ENCODE results near the gene SLC7A10.

The SLC7A10 gene

GRCh38 chr19:33242131-33242530 lies 16.5 kb upstream of the SLC7A10 start:
- H3K4me3 ChIP-seq (ENCODE audit: low read depth, low read length) = no peak overlapping the region
- H3K27me3 ChIP-seq (ENCODE audit: control insufficient read depth, insufficient read depth, low read length) = no peaks in the 10 kb centered on the region
- H3K9me3 ChIP-seq (ENCODE audit: control insufficient read depth, insufficient read depth, low read length) = no peaks in the 10 kb centered on the region
- no peaks in the 10 kb centered on the region for H3K36me3 ChIP-seq (ENCODE audit: control insufficient read depth, insufficient read depth, low read length)
- H3K9ac ChIP-seq (ENCODE audit: low read depth, low read length) = no peak overlapping the region
- no peaks in the 10 kb centered on the region for H3K4me1 ChIP-seq (ENCODE audit: control insufficient read depth, insufficient read depth, low read length)

GRCh38 chr19:33241530-33242101 lies 16.0 kb upstream of the SLC7A10 start:
- Histone ChIP-seq H3K9me3 (ENCODE audit: control insufficient read depth, insufficient read depth, low read length) (no peaks in the 10 kb centered on the region), H3K27me3 (ENCODE audit: control insufficient read depth, insufficient read depth, low read length) (no peaks in the 10 kb centered on the region), H3K4me1 (ENCODE audit: control insufficient read depth, insufficient read depth, low read length) (no peaks in the 10 kb centered on the region), H3K9ac (ENCODE audit: low read depth, low read length) (no peak overlapping the region), H3K4me3 (ENCODE audit: low read depth, low read length) (no peak overlapping the region), H3K36me3 (ENCODE audit: control insufficient read depth, insufficient read depth, low read length) (no peaks in the 10 kb centered on the region)

- H3K4me1 ChIP-seq (ENCODE audit: control insufficient read depth, insufficient read depth, low read length) = no peaks in the 10 kb centered on the region
- H3K36me3 ChIP-seq (ENCODE audit: control insufficient read depth, insufficient read depth, low read length) = no peaks in the 10 kb centered on the region
- no peak overlapping the region for H3K4me3 ChIP-seq (ENCODE audit: low read depth, low read length)
- no peaks in the 10 kb centered on the region for H3K9me3 ChIP-seq (ENCODE audit: control insufficient read depth, insufficient read depth, low read length)
- H3K27me3 ChIP-seq (ENCODE audit: control insufficient read depth, insufficient read depth, low read length) = no peaks in the 10 kb centered on the region
- no peak overlapping the region for H3K9ac ChIP-seq (ENCODE audit: low read depth, low read length)
Observed at GRCh38 chr19:33241091-33241529, 15.5 kb upstream of the SLC7A10 start.

DNA sequence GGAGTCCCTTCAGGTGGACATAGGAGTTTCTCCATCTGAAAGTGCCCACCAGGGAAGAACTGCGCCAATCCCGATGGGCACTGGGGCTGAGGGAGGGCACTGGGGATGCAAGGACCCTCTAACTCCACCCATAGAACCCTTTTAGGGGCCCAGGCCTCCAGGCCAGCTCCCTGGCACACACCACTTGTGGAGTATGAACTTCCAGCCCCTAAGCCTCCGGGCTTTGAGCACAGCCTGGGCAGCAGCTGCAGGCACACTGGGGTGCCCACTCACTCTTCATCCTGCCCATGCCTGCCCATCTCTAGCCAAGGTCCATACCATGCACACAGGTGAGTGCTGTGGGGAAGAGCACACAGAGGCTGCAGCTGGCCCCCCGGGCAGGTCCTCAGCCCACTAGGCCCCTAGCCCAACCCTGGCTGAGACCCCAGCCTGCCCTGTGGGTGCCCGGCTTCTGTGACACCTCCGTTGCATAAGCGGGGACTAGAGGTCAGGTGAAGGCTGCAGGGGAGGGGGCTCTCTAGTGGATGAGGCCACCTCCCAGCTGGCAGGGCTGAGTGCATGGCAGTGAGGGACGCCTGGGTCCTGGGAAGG lies 14.6 kb upstream of the SLC7A10 start:
- no peak overlapping the region for H3K4me3 ChIP-seq (ENCODE audit: low read depth, low read length)
- no peaks in the 10 kb centered on the region for H3K9me3 ChIP-seq (ENCODE audit: control insufficient read depth, insufficient read depth, low read length)
- H3K27me3 ChIP-seq (ENCODE audit: control insufficient read depth, insufficient read depth, low read length) = no peaks in the 10 kb centered on the region
- H3K9ac ChIP-seq (ENCODE audit: low read depth, low read length) = no peak overlapping the region
- no peaks in the 10 kb centered on the region for H3K36me3 ChIP-seq (ENCODE audit: control insufficient read depth, insufficient read depth, low read length)
- H3K4me1 ChIP-seq (ENCODE audit: control insufficient read depth, insufficient read depth, low read length) = no peaks in the 10 kb centered on the region

DNA sequence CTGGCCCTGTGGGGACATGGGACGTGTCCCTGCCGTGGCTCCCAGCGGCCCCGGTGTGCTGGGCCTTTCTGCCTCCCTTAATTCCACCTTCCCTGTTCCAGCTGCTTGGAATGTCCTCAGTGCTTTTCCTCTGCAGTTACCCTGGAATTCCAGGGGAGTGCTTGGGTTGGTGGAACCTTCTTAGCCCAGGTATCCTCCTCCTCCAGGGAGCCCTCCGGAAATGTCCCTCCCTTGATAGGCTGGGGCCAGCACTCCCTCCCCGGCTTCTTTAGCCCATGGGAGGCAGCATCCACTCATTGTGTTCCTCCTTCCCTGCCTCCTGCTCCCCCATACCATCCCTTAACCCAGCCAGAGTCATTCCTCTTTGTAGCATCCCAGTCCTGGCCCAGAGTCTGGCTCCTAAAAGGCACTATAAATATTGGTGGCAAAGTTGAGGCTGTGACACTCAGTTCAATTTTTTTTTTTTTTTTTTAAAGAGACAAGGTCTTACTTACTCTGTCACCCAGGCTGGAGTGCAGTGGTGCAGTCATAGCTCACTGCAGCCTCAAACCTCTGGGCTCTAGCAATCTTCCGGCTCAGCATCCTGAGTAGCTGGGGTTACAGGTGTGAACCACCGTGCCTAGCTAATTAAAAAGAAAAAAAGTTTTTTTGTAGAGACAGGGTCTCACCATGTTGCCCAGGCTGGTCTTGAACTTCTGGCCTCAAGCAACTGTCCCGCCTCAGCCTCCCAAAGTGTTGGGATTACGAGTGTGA lies 13.7 kb upstream of the SLC7A10 start:
- Histone ChIP-seq H3K4me3 (ENCODE audit: low read depth, low read length) (no peak overlapping the region), H3K27me3 (ENCODE audit: control insufficient read depth, insufficient read depth, low read length) (no peaks in the 10 kb centered on the region), H3K9me3 (ENCODE audit: control insufficient read depth, insufficient read depth, low read length) (no peaks in the 10 kb centered on the region), H3K9ac (ENCODE audit: low read depth, low read length) (no peak overlapping the region), H3K36me3 (ENCODE audit: control insufficient read depth, insufficient read depth, low read length) (no peaks in the 10 kb centered on the region), H3K4me1 (ENCODE audit: control insufficient read depth, insufficient read depth, low read length) (no peaks in the 10 kb centered on the region)

DNA sequence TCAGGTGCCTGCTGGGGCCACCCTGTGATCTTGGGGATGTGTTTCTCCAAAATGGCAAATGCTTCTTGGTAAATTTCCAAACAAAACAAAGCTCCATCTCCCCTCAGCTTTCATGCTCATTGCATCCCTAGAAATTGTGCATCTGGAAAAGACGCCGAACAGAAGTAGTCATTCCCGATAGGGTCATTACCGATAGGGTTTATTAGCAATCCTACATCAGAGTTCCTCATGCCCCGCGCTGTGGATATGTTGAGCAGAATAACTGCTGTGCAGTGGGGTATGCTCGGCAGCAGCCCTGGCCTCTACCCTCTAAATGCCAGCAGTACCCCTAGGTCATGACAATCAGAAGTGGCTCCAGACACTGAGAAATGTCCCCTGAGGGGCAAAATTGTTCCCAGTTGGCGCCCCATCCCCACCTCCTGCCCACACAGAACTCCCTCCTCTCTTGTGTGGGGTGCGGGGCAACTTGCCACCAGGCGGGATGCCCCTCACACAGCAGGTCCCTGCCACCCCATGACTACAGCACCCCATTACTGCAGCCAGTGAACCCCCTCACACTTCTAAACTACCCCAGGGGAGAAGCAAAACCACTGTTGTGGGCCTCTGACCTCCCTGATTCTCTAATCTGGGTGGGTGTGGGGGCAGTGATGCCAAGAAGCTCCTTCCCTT lies 13.0 kb upstream of the SLC7A10 start:
- Histone ChIP-seq H3K27me3 (ENCODE audit: control insufficient read depth, insufficient read depth, low read length) (no peaks in the 10 kb centered on the region), H3K9me3 (ENCODE audit: control insufficient read depth, insufficient read depth, low read length) (no peaks in the 10 kb centered on the region), H3K4me3 (ENCODE audit: low read depth, low read length) (no peak overlapping the region), H3K9ac (ENCODE audit: low read depth, low read length) (no peak overlapping the region), H3K36me3 (ENCODE audit: control insufficient read depth, insufficient read depth, low read length) (no peaks in the 10 kb centered on the region), H3K4me1 (ENCODE audit: control insufficient read depth, insufficient read depth, low read length) (no peaks in the 10 kb centered on the region)

DNA sequence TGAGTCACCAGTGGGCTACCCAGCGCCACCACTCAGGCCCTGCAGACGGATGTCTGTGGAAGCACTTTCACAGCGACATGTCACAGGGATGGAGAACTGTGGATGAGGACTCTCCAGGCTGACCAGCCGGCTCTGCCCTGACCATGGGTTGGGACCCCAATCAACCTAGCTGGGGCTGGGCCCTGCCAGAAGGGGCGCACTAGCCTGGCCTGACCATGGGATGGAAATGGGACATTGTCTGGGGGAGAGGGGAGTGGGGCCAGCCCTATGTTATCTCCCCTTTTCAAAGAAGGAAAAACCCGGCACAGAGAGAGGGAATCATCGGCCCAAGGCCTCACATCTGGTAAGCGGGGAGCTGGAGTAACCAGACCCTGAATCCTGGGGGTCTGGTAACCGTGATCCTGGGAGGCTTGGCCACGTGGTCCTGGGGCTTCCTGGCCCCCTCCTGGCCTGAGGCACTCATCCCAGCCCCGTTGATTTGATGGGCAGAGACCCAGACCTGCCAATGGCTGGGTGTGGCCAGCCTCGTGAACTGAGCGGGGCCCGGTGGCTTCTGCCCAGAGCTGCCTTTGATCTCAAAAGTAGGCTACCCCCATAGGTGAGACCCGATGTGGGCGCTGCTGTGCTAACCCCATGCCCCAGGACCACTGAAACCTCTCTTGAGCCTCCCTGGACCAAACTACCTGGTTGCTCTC lies 11.2 kb upstream of the SLC7A10 start:
- H3K4me1 ChIP-seq (ENCODE audit: control insufficient read depth, insufficient read depth, low read length) = no peaks in the 10 kb centered on the region
- H3K36me3 ChIP-seq (ENCODE audit: control insufficient read depth, insufficient read depth, low read length) = no peaks in the 10 kb centered on the region
- no peaks in the 10 kb centered on the region for H3K9me3 ChIP-seq (ENCODE audit: control insufficient read depth, insufficient read depth, low read length)
- no peak overlapping the region for H3K4me3 ChIP-seq (ENCODE audit: low read depth, low read length)
- no peak overlapping the region for H3K9ac ChIP-seq (ENCODE audit: low read depth, low read length)
- H3K27me3 ChIP-seq (ENCODE audit: control insufficient read depth, insufficient read depth, low read length) = no peaks in the 10 kb centered on the region

GRCh38 chr19:33235996-33236350 lies 10.3 kb upstream of the SLC7A10 start:
- Histone ChIP-seq H3K4me1 (ENCODE audit: control insufficient read depth, insufficient read depth, low read length) (no peaks in the 10 kb centered on the region), H3K9ac (ENCODE audit: low read depth, low read length) (no peak overlapping the region), H3K36me3 (ENCODE audit: control insufficient read depth, insufficient read depth, low read length) (no peaks in the 10 kb centered on the region), H3K4me3 (ENCODE audit: low read depth, low read length) (no peak overlapping the region), H3K9me3 (ENCODE audit: control insufficient read depth, insufficient read depth, low read length) (no peaks in the 10 kb centered on the region), H3K27me3 (ENCODE audit: control insufficient read depth, insufficient read depth, low read length) (no peaks in the 10 kb centered on the region)

GRCh38 chr19:33235269-33235995 lies 9.8 kb upstream of the SLC7A10 start:
- Histone ChIP-seq H3K4me1 (ENCODE audit: control insufficient read depth, insufficient read depth, low read length) (no peaks in the 10 kb centered on the region), H3K36me3 (ENCODE audit: control insufficient read depth, insufficient read depth, low read length) (no peaks in the 10 kb centered on the region), H3K27me3 (ENCODE audit: control insufficient read depth, insufficient read depth, low read length) (no peaks in the 10 kb centered on the region), H3K9me3 (ENCODE audit: control insufficient read depth, insufficient read depth, low read length) (no peaks in the 10 kb centered on the region), H3K9ac (ENCODE audit: low read depth, low read length) (no peak overlapping the region), H3K4me3 (ENCODE audit: low read depth, low read length) (no peak overlapping the region)

DNA sequence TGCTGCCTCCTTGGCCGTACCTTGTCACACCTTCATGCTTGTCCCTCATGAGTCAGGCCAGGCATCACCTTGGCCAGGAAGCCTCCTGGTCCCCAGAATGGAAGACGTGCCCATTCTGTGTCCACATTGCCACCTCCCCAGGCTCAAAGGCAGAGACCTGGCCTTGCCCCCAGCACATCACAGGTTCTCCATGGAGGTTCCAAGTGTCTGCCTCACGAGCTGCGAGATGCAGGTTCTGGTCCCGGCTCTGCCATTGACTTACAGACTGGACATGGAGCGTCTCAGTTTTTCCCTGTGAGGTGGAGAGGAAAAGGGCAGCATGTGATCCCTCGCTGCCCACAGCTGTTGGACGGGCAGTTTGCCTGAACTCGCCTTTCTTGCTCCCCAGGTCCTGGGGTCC lies 9.1 kb upstream of the SLC7A10 start:
- Histone ChIP-seq H3K9me3 (ENCODE audit: control insufficient read depth, insufficient read depth, low read length) (no peaks in the 10 kb centered on the region), H3K27me3 (ENCODE audit: control insufficient read depth, insufficient read depth, low read length) (no peaks in the 10 kb centered on the region), H3K4me3 (ENCODE audit: low read depth, low read length) (no peak overlapping the region), H3K4me1 (ENCODE audit: control insufficient read depth, insufficient read depth, low read length) (no peaks in the 10 kb centered on the region), H3K9ac (ENCODE audit: low read depth, low read length) (no peak overlapping the region), H3K36me3 (ENCODE audit: control insufficient read depth, insufficient read depth, low read length) (no peaks in the 10 kb centered on the region)

GRCh38 chr19:33234092-33234491 lies 8.4 kb upstream of the SLC7A10 start:
- Histone ChIP-seq H3K9me3 (ENCODE audit: control insufficient read depth, insufficient read depth, low read length) (no peaks in the 10 kb centered on the region), H3K36me3 (ENCODE audit: control insufficient read depth, insufficient read depth, low read length) (no peaks in the 10 kb centered on the region), H3K4me1 (ENCODE audit: control insufficient read depth, insufficient read depth, low read length) (no peaks in the 10 kb centered on the region), H3K27me3 (ENCODE audit: control insufficient read depth, insufficient read depth, low read length) (no peaks in the 10 kb centered on the region), H3K9ac (ENCODE audit: low read depth, low read length) (no peak overlapping the region), H3K4me3 (ENCODE audit: low read depth, low read length) (no peak overlapping the region)

All from iPS-15b (cell line).